SK-N-SH (cell line): Measurements from ENCODE around the gene LILRB3. TPM values are rescaled to one million over a fixed set of nuclear protein-coding genes. Genes with fewer than 3 reads are reported as not detected.

Experiments
- CTCF ChIA-PET: fragments of 300-600, 350-600 bp; formaldehyde crosslinking; extraction: SDS; loops from one replicate; lab custom pipeline; 2021; lab: Yijun Ruan, JAX
- POLR2A ChIA-PET: fragments of 350-600 bp; sonication (Branson Sonifier 250); formaldehyde crosslinking; extraction: SDS; loops from one replicate; lab custom pipeline; 2020; ENCODE audit warnings: antibody characterized with exemption, inconsistent platforms; lab: Yijun Ruan, JAX
- DNase-seq: peaks from one replicate; pipeline ENCODE4 v3.0.0; 2012
- H2AFZ ChIP-seq: fragments of 200-600 bp; sonication (generic); 2 replicates; pipeline ENCODE4 v1.8.1; 2016; ENCODE audit warnings: antibody characterized with exemption, mild to moderate bottlenecking, low read depth
- H3F3A ChIP-seq: fragments of 200-600 bp; sonication (generic); replicated peaks from 2 replicates; pipeline ENCODE3; 2016; ENCODE audit warnings: antibody characterized with exemption, mild to moderate bottlenecking; ENCODE audit not compliant: insufficient read depth
- H3K27ac ChIP-seq, 2 experiments: fragments of 200-500 bp in 1 of 2; fragments of 200-600 bp in 1 of 2; sonication (Bioruptor generic) in 1 of 2; sonication (generic), shearing (Covaris generic) in 1 of 2; 2 replicates each; pipeline versions ENCODE4 v1.5.1 to v1.6.1; 2014 to 2016; ENCODE audit warnings: low read depth in 2 of 2, inconsistent platforms in 1 of 2, low read length in 1 of 2, mild to moderate bottlenecking in 1 of 2, mixed read lengths in 1 of 2
- H3K27me3 ChIP-seq: fragments of 200-600 bp; sonication (generic), shearing (Covaris generic); 2 replicates; pipeline ENCODE4 v1.6.1; 2016; ENCODE audit warnings: mixed run types; ENCODE audit not compliant: insufficient read depth
- H3K36me3 ChIP-seq, 2 experiments: fragments of 200-500 bp in 1 of 2; fragments of 200-600 bp in 1 of 2; sonication (Bioruptor generic) in 1 of 2; sonication (generic) in 1 of 2; replicated peaks in 1 of 2; 2 replicates each; pipeline versions ENCODE3 to v1.5.1; 2014 to 2016; ENCODE audit warnings: low read length in 1 of 2, mild to moderate bottlenecking in 1 of 2; ENCODE audit not compliant: insufficient read depth in 2 of 2, control insufficient read depth in 1 of 2
- H3K4me1 ChIP-seq, 2 experiments: fragments of 200-500 bp in 1 of 2; fragments of 200-600 bp in 1 of 2; sonication (Bioruptor generic) in 1 of 2; sonication (generic), shearing (Covaris generic) in 1 of 2; 2 replicates each; pipeline versions ENCODE4 v1.5.1 to v1.6.1; 2014 to 2016; ENCODE audit warnings: low read depth in 1 of 2, low read length in 1 of 2, mixed run types in 1 of 2; ENCODE audit not compliant: insufficient read depth in 2 of 2, control insufficient read depth in 1 of 2
- H3K4me2 ChIP-seq: fragments of 200-600 bp; sonication (generic), shearing (Covaris generic); 2 replicates; pipeline ENCODE4 v1.6.1; 2017; ENCODE audit warnings: mixed run types
- H3K4me3 ChIP-seq, 2 experiments: fragments of 200-500 bp in 1 of 2; fragments of 200-600 bp in 1 of 2; sonication (Bioruptor generic) in 1 of 2; sonication (generic), shearing (Covaris generic) in 1 of 2; 2 replicates each; pipeline versions ENCODE4 v1.5.1 to v1.8.1; 2014 to 2016; ENCODE audit warnings: low read depth in 2 of 2, inconsistent platforms in 1 of 2, low read length in 1 of 2, mild to moderate bottlenecking in 1 of 2, mixed read lengths in 1 of 2, moderate library complexity in 1 of 2
- H3K79me2 ChIP-seq: fragments of 200-600 bp; sonication (generic); 2 replicates; pipeline ENCODE4 v1.8.1; 2017; ENCODE audit warnings: mild to moderate bottlenecking; ENCODE audit not compliant: insufficient read depth
- H3K9ac ChIP-seq: fragments of 200-600 bp; sonication (generic); 2 replicates; pipeline ENCODE4 v1.6.1; 2017; ENCODE audit warnings: mixed run types
- H3K9me2 ChIP-seq: fragments of 200-600 bp; sonication (generic); 2 replicates; pipeline ENCODE4 v1.6.1; 2017; ENCODE audit warnings: mixed run types
- H3K9me3 ChIP-seq: fragments of 200-600 bp; sonication (generic); 2 replicates; pipeline ENCODE4 v1.6.1; 2017; ENCODE audit warnings: mixed run types, mild to moderate bottlenecking, moderate library complexity
- H4K20me1 ChIP-seq: fragments of 200-600 bp; sonication (generic); 2 replicates; pipeline ENCODE4 v1.6.1; 2017; ENCODE audit warnings: mild to moderate bottlenecking, mixed run types; ENCODE audit not compliant: insufficient read depth
- CHD2 ChIP-seq: fragments of 150-350 bp; IDR thresholded peaks from 2 replicates; pipeline ENCODE4 v1.6.1; 2018; ENCODE audit warnings: low read length; ENCODE audit not compliant: partially characterized antibody
- EZH2phosphoT487 ChIP-seq: fragments of 200-600 bp; sonication (generic); IDR thresholded peaks from 2 replicates; pipeline ENCODE4 v1.6.1; 2017; ENCODE audit warnings: low read depth, mixed run types, mild to moderate bottlenecking, antibody characterized with exemption, moderate library complexity, borderline replicate concordance
- FOXJ3 ChIP-seq: sonication (generic); formaldehyde crosslinking; IDR thresholded peaks from 2 replicates; pipeline ENCODE4 v1.5.1; 2020; ENCODE audit warnings: mild to moderate bottlenecking, missing genetic modification reagents
- IRF3 ChIP-seq: fragments of 150-350 bp; IDR thresholded peaks from 2 replicates; pipeline ENCODE4 v1.6.1; 2016; ENCODE audit warnings: mild to moderate bottlenecking, low read depth, low read length
- JUND ChIP-seq: IDR thresholded peaks from 2 replicates; pipeline ENCODE4 v1.4.0; 2012
- MAX ChIP-seq: IDR thresholded peaks from 2 replicates; pipeline ENCODE4 v1.4.0; 2012; ENCODE audit warnings: low read depth
- MEF2A ChIP-seq: IDR thresholded peaks from 2 replicates; pipeline ENCODE4 v1.4.0; 2012; ENCODE audit warnings: low read depth, borderline replicate concordance
- NRF1 ChIP-seq: IDR thresholded peaks from 2 replicates; pipeline ENCODE4 v1.6.1; 2012; ENCODE audit warnings: low read depth, mild to moderate bottlenecking, low read length
- POLR2AphosphoS5 ChIP-seq: IDR thresholded peaks from 2 replicates; pipeline ENCODE4 v1.6.1; 2012; ENCODE audit warnings: low read depth, low read length
- RAD21 ChIP-seq: IDR thresholded peaks from 2 replicates; pipeline ENCODE4 v1.6.1; 2012; ENCODE audit warnings: mild to moderate bottlenecking, low read length
- REST ChIP-seq: IDR thresholded peaks from 2 replicates; pipeline ENCODE4 v1.6.1; 2012; ENCODE audit warnings: mild to moderate bottlenecking, low read depth, low read length, moderate library complexity
- RFX5 ChIP-seq: IDR thresholded peaks from 2 replicates; pipeline ENCODE4 v1.6.1; 2012; ENCODE audit warnings: mild to moderate bottlenecking, improper control_type of control experiment, low read length
- RXRA ChIP-seq: IDR thresholded peaks from 2 replicates; pipeline ENCODE4 v1.4.0; 2012; ENCODE audit warnings: low read depth, mild to moderate bottlenecking, borderline replicate concordance
- SIN3A ChIP-seq: IDR thresholded peaks from 2 replicates; pipeline ENCODE4 v1.6.1; 2012; ENCODE audit warnings: low read depth, mild to moderate bottlenecking, low read length, moderate library complexity, borderline replicate concordance
- SMC3 ChIP-seq: IDR thresholded peaks from 2 replicates; pipeline ENCODE4 v1.6.1; 2012; ENCODE audit warnings: low read depth, low read length, improper control_type of control experiment
- TCF12 ChIP-seq: IDR thresholded peaks from 2 replicates; pipeline ENCODE4 v1.4.0; 2012
- TEAD4 ChIP-seq: IDR thresholded peaks from 2 replicates; pipeline ENCODE4 v1.4.0; 2012; ENCODE audit warnings: mild to moderate bottlenecking, borderline replicate concordance; ENCODE audit not compliant: insufficient read depth
- YY1 ChIP-seq: IDR thresholded peaks from 2 replicates; pipeline ENCODE4 v1.4.0; 2012; ENCODE audit warnings: low read depth, mild to moderate bottlenecking
- WGBS: methylation state at CpG from one replicate; pipeline ENCODE4 v1.1.6; 2017; ENCODE audit warnings: low lambda C conversion rate; 5-methylcytosine and 5-hydroxymethylcytosine counted together
- polyA plus RNA-seq, 3 experiments: library from polyadenylated mRNA; depleted of rRNA; stranded (reverse); fragments of >200 nt; gene quantifications; 2 replicates each; pipeline ENCODE4 v1.2.3, GENCODE V29; 2012
- TF ChIP-seq, protein P1 (sequence below): IDR thresholded peaks from 2 replicates; pipeline ENCODE4; 2012

LILRB3 gene
- polyA plus RNA-seq, 1 of the 3 experiments (the other 2 are of a cell fraction), result not detected

GRCh38 chr19:54191011-54191810 is 31.6 kb downstream of the LILRB3 start, which contains the start of gene TSEN34:
Gene TSEN34, plus strand, starts transcription at chr19:54191308. Its CDS starts 57 bp downstream, at chr19:54191365.
- peak within 1 kb of the TSS; percentile 84 to 93 for H3K4me3 ChIP-seq
- peaks cover 21 to 27% of the 10 kb centered on the region in 2 experiments for H3K36me3 ChIP-seq
- peaks cover 7% of the 10 kb centered on the region for H3F3A ChIP-seq
- no peaks in the 10 kb centered on the region for H3K9me3 ChIP-seq
- peaks cover 65% of the 10 kb centered on the region for H3K79me2 ChIP-seq
- H3K4me1 ChIP-seq, result peaks cover 0 to 15% of the 10 kb centered on the region in 2 experiments; a peak in 1 of 4 replicates
- TF ChIP-seq FOXJ3 (CRISPR knock-in tag) (no peak), POLR2AphosphoS5 (peak; percentile 56), SMC3 (no peak), RFX5 (0 out of 2 replicates have a peak, but pooled peaks have one; percentile 4), MAX (peak; percentile 26; the same call in 1 of the 2 replicates)
- TF ChIP-seq, protein P1, sequence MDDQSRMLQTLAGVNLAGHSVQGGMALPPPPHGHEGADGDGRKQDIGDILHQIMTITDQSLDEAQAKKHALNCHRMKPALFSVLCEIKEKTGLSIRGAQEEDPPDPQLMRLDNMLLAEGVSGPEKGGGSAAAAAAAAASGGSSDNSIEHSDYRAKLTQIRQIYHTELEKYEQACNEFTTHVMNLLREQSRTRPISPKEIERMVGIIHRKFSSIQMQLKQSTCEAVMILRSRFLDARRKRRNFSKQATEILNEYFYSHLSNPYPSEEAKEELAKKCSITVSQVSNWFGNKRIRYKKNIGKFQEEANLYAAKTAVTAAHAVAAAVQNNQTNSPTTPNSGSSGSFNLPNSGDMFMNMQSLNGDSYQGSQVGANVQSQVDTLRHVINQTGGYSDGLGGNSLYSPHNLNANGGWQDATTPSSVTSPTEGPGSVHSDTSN, result peak; percentile 13; the same call in 1 of the 2 replicates
- H3K9ac ChIP-seq, result peak within 1 kb of the TSS; percentile 78
- 3% methylated on average over 17 of the region's 77 CpGs for WGBS
- no peaks in the 10 kb centered on the region for H3K27me3 ChIP-seq
- ChIA-PET POLR2A (interaction anchor here (0.6 to 4.1 kb wide), 3 partner anchors 10 to 76 kb away, joined by 3 to 50 read pairs (median 4); partner anchors contain the start of genes CNOT3, PRPF31, RPS9 and TFPT), CTCF (interaction anchor here (1.2 to 1.5 kb wide), 2 partner anchors 14 to 21 kb away, joined by 3 to 6 read pairs; no protein-coding TSS in a partner anchor)
- peak; percentile 90 for DNase-seq
- H3K4me2 ChIP-seq, result peak within 1 kb of the TSS; percentile 100
- no peaks in the 10 kb centered on the region for H3K9me2 ChIP-seq
- H2AFZ ChIP-seq, result peak within 1 kb of the TSS; percentile 96
- peak within 1 kb of the TSS; percentile 96 to 97 for H3K27ac ChIP-seq
- no peaks in the 10 kb centered on the region for H4K20me1 ChIP-seq

DNA sequence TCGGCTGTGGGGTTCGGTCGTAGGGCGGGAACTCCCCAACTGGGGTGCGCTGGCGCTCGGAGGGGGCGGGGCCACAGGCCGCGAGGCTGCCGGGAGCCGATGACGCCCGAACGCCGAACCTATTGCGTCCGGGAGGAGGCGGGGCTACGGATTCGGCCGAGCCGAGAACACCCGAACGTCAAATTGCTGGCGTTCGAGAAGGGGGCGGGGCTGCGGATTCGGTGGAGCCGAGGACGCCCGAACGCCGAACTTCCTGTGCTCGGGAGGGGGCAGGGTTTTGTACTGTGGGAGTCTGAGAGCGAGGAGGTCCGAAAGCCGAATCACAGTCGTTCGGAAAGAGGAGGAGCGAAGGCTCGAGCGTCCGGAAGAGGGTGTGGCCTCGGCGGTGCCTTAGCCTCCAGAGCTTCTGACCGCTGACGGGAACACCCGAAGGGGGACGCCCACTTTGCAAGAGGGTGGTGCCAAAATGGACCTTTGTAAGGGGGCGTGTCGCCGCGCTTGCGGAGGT is 32.2 kb downstream of the LILRB3 start:
- Histone ChIP-seq H3K27ac (peak overlapping the region; percentile 96 to 97), H2AFZ (peak overlapping the region; percentile 96), H3K9me3 (no peaks in the 10 kb centered on the region), H3K27me3 (no peaks in the 10 kb centered on the region), H3K4me3 (peak overlapping the region; percentile 84 to 93), H3K9me2 (no peaks in the 10 kb centered on the region), H4K20me1 (no peaks in the 10 kb centered on the region), H3K4me2 (peak overlapping the region; percentile 100), H3K9ac (peak overlapping the region; percentile 78), H3K4me1 (peaks cover 0 to 15% of the 10 kb centered on the region in 2 experiments; a peak in 1 of 4 replicates), H3K79me2 (peaks cover 71% of the 10 kb centered on the region), H3F3A (peaks cover 7% of the 10 kb centered on the region), H3K36me3 (peaks cover 21 to 27% of the 10 kb centered on the region in 2 experiments)
- ChIA-PET POLR2A (interaction anchor here (4.1 kb wide), 1 partner anchor 10 kb away, joined by 50 read pairs; the partner anchor contains the start of gene RPS9), CTCF (interaction anchor here (1.5 kb wide), 1 partner anchor 20 kb away, joined by 6 read pairs; no protein-coding TSS in a partner anchor)
- peak; percentile 83 for DNase-seq
- 3% methylated on average over 24 of the region's 56 CpGs for WGBS
- no peak for TF ChIP-seq EZH2phosphoT487
- TF ChIP-seq YY1, result no peak
- TF ChIP-seq RFX5, result peak; percentile 7; the same call in 1 of the 2 replicates
- no peak for TF ChIP-seq REST
- TF ChIP-seq MEF2A, result no peak
- no peak for TF ChIP-seq RXRA
- no peak for TF ChIP-seq TCF12
- TF ChIP-seq IRF3, result no peak
- peak; percentile 45 for TF ChIP-seq CHD2
- TF ChIP-seq SIN3A, result 0 out of 2 replicates have a peak, but pooled peaks have one; percentile 38
- no peak for TF ChIP-seq TEAD4
- TF ChIP-seq NRF1, result no peak
- TF ChIP-seq JUND, result no peak
- no peak for TF ChIP-seq RAD21
